ENCODE results near the gene SUGT1. TPM values are rescaled to one million over a fixed set of nuclear protein-coding genes. Genes with fewer than 3 reads are reported as not detected.

Gene SUGT1
- total and polyA plus RNA-seq, 10 donors = 24.7 to 36.9 (median 28.8) TPM

DNA sequence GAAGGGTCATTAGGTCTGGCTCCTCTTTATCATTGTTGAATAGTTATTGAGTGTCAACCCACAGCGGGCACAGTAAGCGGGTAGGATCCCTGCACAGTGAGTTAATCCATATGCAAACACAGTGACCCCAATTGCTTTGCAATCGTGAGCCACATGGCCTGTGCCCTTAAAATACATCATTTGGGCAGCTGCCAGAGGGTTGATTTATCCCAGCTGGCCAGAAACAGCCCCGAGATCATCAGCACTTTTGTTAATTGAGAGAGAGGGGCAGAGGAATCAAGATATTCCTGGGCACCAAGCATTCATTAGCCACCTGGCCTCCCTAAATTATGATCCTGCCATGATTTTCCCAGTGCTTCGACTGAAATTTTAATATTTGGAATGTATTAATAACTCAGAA lies 96.8 kb downstream of the SUGT1 start:
- peaks cover 0 to 54% (median 0%) of the 10 kb centered on the region in 7 donors for H3K27me3 ChIP-seq (replicated peaks in 1 of 7)
- DNase-seq = no peak
- no peak for TF ChIP-seq POLR2A (IDR thresholded peaks at IDR 0.05)
- no peak for TF ChIP-seq CTCF (IDR thresholded peaks at IDR 0.05 in 8 of 11, conservative IDR thresholded peaks at IDR 0.05 in 3 of 11)
- TF ChIP-seq POLR2AphosphoS5 (IDR thresholded peaks at IDR 0.05) = no peak
- H3K9me3 ChIP-seq = no peaks in the 10 kb centered on the region
- H3K4me1 ChIP-seq = no peaks in the 10 kb centered on the region
- WGBS, 5 donors = 41 to 71% (median 59%) methylated on average over 5 of the region's 5 CpGs
- intact Hi-C loops (cut with DNase I; ENCODE audit: low total_unique reads) = no loop called here
- no peak overlapping the region for H3K27ac ChIP-seq
- H3K36me3 ChIP-seq = no peaks in the 10 kb centered on the region
- no peak overlapping the region for H3K4me3 ChIP-seq

Other genes with a start within 250 kb of the SUGT1 start
- gene THSD1, start 246.7 kb upstream of the SUGT1 start, total RNA-seq = 10 to 100 TPM in 5 of 7 donors, 1 to 10 TPM in 2; 7.5 to 13.1 (median 10.8) TPM
- 1 to 10 TPM; 1.6 to 4.0 (median 2.3) TPM for gene THSD1, start 246.7 kb upstream of the SUGT1 start, polyA plus RNA-seq
- gene VPS36, start 202.2 kb upstream of the SUGT1 start, total RNA-seq = 10 to 100 TPM; 42.5 to 98.9 (median 64.0) TPM
- 10 to 100 TPM; 18.3 to 24.5 (median 19.2) TPM for gene VPS36, start 202.2 kb upstream of the SUGT1 start, polyA plus RNA-seq
- 10 to 100 TPM; 13.9 to 24.7 (median 21.9) TPM for gene CKAP2, start 197.4 kb upstream of the SUGT1 start, total RNA-seq
- 10 to 100 TPM in 1 of 3 donors, 1 to 10 TPM in 2; 4.7 to 10.4 (median 6.1) TPM for gene CKAP2, start 197.4 kb upstream of the SUGT1 start, polyA plus RNA-seq
- gene HNRNPA1L2, start 10.4 kb upstream of the SUGT1 start, total RNA-seq = 10 to 100 TPM in 3 of 7 donors, 1 to 10 TPM in 4; 6.7 to 12.8 (median 9.4) TPM
- gene HNRNPA1L2, start 10.4 kb upstream of the SUGT1 start, polyA plus RNA-seq = 10 to 100 TPM; 15.0 to 23.2 (median 15.1) TPM
- gene CNMD, start 87.0 kb downstream of the SUGT1 start, total RNA-seq = not detected
- under 1 TPM in 1 of 3 donors, not detected in 2; 0.19 TPM for gene CNMD, start 87.0 kb downstream of the SUGT1 start, polyA plus RNA-seq
- not detected for gene PCDH8, start 195.8 kb downstream of the SUGT1 start, total RNA-seq
- gene PCDH8, start 195.8 kb downstream of the SUGT1 start, polyA plus RNA-seq = not detected

Data from spleen (tissue), 11 donors.